Suprapubic skin (tissue), 4 donors: ENCODE results near the gene NPBWR2.

Source experiments
- POLR2A ChIP-seq, 2 donors: fragments of 450-650 bp; IDR thresholded peaks; one replicate each; pipeline ENCODE4 v1.6.1; 2017; ENCODE audit warnings: antibody characterized with exemption in 2 of 2, mild to moderate bottlenecking in 2 of 2, moderate library complexity in 2 of 2
- POLR2AphosphoS5 ChIP-seq, 3 donors: sonication (generic); formaldehyde crosslinking; IDR thresholded peaks; one replicate each; pipeline ENCODE4 v1.6.1; 2017; ENCODE audit warnings: antibody characterized with exemption in 3 of 3
- TF ChIP-seq, protein P1 (sequence below), 2 donors: fragments of 200-600 bp in 1 of 2; fragments of 450-650 bp in 1 of 2; sonication (generic) in 1 of 2; IDR thresholded peaks; one replicate each; pipeline ENCODE4 v1.5.1; 2016 to 2019; ENCODE audit warnings: antibody characterized with exemption in 2 of 2, mild to moderate bottlenecking in 1 of 2, moderate library complexity in 1 of 2

DNA sequence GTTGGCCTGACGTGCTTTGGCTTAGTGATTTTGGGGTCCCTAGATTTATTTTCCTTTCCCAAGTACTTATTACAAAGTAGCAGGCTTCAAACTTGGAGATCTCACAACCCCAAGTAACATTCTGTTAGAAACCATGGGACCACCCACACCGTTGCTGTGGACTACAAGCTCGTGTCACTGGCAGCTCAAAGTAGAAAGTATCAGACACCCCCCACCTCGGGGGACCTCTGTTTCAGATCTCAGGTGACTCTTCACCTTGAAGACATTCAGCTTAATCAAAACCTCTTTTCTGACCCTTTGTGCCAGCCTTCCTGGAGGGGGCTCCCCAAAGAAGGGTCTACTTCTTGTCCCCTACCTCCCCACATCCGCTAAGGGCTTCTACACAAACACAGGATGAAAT is 41.2 kb upstream of the NPBWR2 start:
- no peak for TF ChIP-seq POLR2A (IDR thresholded peaks at IDR 0.05)
- TF ChIP-seq POLR2AphosphoS5 (IDR thresholded peaks at IDR 0.05): no peak
- TF ChIP-seq, protein P1, sequence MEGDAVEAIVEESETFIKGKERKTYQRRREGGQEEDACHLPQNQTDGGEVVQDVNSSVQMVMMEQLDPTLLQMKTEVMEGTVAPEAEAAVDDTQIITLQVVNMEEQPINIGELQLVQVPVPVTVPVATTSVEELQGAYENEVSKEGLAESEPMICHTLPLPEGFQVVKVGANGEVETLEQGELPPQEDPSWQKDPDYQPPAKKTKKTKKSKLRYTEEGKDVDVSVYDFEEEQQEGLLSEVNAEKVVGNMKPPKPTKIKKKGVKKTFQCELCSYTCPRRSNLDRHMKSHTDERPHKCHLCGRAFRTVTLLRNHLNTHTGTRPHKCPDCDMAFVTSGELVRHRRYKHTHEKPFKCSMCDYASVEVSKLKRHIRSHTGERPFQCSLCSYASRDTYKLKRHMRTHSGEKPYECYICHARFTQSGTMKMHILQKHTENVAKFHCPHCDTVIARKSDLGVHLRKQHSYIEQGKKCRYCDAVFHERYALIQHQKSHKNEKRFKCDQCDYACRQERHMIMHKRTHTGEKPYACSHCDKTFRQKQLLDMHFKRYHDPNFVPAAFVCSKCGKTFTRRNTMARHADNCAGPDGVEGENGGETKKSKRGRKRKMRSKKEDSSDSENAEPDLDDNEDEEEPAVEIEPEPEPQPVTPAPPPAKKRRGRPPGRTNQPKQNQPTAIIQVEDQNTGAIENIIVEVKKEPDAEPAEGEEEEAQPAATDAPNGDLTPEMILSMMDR (IDR thresholded peaks at IDR 0.05): no peak
